Activated T-cell treated with anti-CD3 and anti-CD28 coated beads, Interleukin-2, amount 50 U/mL, for 1 hour (primary cell): ENCODE data around the gene SLC22A15.
A peak's percentile ranks its signal among the peaks of the same experiment; 100 is the strongest.
"Not testable (repeated sequence)": the region's sequence is repeated elsewhere in the genome, so short reads cannot be mapped to it uniquely, and the experiment has no call there.

Experiments used
- DNase-seq: peaks from one replicate; pipeline ENCODE4 v3.0.0-alpha.2; 2020

SLC22A15 gene

DNA sequence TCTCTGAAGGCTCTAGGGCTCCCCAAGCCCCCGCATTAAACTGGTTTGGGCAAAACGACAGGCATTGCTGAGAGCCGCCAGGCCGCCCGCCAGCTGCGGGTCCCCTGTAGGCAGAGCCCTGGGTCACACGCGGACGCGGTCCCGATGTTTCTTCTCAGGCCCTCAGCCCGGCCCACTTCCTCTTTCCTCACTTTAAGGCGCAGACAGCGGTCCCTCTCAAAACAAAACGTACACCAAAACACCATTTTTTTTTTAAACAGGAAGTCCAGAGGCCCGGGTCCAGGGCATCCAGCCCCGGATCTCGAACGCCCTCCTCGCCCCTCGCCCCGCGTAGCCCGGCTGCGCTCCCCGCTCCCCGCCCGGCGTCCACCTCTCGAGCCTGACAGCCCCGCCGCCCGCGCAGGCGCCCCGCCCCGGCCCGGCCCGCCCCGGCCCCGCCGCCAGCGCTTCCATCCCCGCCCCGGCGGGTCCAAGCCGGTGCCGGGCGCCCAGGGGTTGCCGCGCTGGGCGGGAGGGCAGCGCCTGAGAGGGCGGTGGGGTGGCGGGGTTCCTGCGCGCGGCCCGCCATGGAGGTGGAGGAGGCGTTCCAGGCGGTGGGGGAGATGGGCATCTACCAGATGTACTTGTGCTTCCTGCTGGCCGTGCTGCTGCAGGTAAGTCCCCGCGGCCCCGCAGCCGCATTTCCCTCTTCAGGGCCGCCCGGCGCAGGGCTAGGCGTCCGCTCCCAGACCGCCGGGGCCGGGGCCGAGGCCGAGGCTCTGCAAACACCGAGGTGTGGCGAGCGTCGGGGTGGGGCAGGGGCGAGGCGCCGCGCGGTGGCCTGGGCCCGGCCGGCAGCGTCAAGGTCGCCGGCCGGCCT lies at the start of gene SLC22A15:
TSS of gene SLC22A15 (plus strand) at position 452 of the 859 bp plus-strand sequence. CDS start at position 567, 115 bp downstream.
- DNase-seq = peak; percentile 47

DNA sequence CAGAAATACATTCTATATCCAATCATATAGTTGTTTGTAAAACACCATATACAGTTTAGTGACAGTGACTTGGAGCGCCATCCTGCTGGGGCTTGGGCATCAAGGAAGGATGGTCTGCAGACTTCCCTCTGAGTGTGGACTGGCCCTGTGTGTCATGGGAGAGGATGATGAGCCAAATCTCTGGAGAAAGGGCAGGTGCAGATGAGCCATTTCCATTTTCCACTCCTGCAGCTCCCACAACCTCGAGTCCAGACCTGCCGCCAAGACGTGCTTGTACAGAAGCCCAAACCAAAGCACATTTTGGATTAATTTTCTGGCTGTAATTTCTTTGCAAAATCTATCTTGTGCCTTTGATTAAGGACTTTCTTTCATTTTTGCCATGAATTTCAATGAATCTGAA lies 48.3 kb upstream of the SLC22A15 start:
- no peak for DNase-seq

DNA sequence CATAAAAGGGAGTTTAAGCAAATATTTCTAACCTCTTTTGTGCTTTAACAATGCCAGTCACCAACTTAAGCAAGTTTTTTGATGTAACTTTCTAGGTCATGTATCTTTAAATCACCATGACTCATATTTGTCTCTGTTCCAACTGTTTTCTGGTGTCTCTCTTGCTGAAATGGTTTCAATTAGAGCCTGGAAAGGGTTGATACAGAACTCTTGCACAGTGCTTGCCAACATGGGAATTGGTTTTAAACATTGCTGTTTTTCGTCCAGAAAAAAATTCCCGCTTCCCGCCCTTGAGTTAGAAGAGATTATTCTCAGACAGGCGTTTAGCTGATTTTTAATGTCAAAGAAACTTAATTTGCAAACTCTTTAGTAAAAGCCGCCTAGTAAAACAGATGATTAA lies 46.4 kb upstream of the SLC22A15 start:
- no peak for DNase-seq

DNA sequence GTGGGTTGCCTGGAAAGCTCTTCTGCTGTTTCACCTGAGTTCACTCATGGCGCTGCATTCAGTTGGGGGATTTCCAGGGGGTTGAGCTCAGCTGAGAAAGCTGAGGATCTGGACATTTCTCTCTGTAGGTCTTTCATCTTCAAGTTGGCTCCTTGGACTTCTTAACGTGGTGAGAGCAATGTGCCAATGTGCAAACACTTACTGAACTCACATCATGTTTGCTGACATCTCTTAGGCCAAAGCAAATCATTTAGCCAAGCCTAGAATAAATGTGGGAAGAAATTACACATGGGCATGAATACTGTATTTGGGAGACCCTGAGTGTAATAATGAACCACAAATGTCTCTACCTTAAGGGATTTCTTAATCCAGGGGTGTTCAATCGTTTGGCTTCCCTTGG lies 42.7 kb upstream of the SLC22A15 start:
- DNase-seq = no peak

DNA sequence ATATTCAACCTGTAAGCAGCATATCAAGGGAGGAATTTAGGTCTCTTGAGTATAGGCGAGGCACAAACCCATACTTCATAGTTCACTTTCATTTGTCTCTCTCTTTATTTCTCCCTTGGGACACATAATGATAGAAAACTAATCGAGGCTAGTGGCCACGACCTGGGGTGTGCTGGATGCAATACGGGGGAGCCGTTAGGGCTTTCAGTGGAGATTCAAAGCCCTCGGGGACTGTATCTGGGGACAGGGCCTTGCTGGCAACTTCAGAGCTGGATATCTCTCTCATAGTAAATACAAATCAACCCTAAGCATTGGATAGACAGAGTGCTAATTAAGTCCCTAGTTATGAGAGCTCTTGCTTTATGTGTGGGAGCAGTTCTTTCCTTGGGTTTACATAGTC lies 36.9 kb upstream of the SLC22A15 start:
- no peak for DNase-seq

DNA sequence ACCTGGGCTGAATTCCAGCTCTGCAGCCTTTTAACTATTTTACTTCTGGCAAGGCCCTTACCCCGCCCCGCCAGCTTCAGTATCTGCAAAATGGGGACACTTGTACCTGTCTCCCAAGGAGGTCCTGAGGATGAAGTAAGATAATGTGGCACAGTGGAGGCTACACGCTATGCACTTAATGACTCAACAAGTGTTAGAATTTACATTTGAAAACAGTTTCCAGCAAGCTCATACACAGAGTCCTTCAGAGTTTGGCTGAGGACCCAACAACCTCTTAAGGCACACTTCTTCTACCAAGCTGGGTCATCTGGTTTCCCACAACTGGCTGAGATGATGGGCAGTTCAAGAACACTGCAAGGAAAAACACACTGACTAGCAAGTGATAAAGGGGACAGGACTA lies 30.2 kb upstream of the SLC22A15 start:
- no peak for DNase-seq

DNA sequence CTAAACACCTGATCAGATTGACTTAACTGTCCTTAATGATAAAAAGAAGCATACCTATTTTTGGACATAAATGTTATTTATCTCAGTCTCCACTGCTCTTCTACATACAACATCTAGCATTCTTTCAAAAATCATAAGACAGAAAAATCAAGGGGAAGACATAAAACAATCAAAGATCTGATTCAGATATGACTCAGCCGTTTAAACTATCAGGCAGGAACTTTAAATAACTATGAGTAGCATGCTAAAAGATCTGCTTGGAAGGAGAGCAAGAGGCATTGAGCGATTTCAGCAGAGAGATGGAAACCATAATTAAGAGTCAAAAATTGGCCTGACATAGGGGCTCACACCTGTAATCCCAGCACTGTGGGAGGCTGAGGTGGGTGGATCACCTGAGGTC lies 27.2 kb upstream of the SLC22A15 start:
- DNase-seq = no peak

DNA sequence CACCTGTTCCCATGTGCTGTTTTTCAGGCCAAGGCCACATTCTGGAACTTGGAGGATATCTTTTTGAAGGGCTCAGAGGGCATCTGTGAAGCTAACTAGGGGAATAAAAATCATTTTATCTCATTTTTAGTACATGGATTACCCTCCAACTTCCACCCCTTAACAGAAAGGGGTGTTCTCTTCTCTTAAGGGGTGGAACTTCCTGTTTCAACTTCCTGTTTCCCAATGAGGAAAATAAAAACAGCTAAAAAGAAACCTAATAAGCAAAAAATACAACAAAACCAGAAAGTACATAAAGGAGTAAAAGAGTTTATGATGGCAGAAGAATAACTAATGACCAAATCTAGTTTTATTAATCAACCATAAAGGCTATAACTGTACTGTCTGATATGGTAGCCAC lies 24.8 kb upstream of the SLC22A15 start:
- no peak for DNase-seq

DNA sequence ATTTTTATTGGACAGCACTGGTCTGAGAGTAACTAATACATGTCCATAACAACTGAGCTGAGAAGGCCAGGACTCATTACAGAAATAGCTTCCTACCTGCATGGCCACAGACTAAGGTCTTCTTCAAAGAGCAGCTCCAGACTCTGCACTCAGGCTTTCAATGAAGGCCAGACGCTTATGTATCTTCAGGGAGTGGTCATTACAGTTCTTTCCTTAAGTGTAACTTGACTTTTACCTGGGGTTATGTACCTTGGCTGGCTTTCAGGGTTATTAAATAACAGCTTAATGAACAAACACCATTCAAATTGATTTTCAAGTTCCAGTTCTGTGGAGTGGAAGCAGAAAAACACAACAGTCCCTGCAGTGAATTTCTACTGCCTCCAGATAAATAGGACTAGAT lies 23.8 kb upstream of the SLC22A15 start:
- no peak for DNase-seq

DNA sequence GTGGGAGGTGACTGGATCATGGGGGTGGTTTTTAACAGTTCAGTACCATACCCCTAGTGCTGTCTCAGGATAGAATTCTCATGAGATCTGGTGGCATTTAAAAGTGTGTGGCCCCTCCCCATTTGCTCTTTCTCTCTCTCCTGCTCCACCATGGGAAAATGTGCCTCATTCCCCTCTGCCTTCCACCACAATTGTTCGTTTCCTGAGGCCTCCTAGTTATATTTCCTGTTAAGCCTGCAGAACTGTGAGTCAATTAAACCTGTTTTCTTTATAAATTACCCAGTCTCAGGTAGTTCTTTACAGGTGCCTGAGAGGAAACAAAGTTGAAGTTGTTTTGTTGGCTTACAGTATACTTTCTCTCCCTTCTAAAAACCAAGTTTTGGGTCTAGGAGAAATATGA lies 23.1 kb upstream of the SLC22A15 start:
- DNase-seq = no peak

DNA sequence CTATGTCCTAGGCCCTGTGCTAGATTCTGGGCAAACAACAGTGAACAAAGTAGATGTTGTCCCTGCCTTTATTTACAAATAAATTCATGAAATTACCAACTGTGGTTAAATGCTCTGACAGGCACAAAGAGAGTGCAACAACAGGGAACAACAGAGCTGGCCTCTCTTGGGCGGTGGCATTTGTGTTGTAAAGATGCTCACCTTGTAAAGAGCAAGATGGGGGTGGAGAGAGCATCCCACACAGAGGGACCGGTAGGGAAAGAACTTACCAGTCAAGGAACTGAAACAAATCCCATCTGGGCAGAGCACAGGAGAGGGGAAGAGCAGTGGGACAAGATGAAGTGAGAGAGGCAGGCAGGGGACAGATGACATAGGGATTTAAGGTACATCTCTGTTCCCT lies 21.6 kb upstream of the SLC22A15 start:
- no peak for DNase-seq

DNA sequence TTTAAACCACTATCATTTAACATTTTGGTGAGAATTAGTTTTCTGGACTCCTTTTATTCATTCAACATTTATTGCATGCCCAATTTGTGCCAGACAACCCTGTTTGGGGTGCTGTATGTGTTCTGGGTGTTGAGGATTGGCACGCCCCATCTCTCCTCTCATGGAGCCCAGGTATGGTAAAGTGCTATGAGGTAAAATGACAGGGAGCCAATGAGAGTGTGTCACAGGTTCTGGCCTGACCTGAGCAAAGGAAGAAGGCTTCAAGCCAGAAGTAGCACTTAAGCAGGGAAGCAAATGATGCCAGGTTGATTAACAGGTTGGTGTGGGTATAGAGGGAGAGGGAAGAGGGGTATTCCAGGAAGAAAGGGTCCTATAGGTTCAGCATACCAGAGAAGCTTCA lies 21.1 kb upstream of the SLC22A15 start:
- DNase-seq = no peak

DNA sequence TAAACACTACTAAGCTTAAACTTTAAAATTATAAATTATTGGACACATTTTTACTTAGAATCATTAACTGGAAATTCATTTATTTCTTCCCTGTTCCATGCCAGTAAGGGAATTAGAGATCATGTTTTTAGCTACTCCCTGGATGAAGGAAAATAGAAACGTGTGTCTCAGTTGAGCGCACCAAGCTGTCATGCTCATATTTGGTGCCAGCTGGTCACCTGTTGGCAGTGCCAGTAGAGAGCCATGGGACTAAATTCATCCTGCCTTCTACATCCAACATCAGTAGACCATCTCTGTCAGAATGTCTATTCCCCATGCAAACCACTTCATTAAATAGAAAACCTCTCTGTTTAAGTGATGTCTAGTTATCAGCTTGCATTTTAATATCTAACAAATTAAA lies 17.4 kb upstream of the SLC22A15 start:
- DNase-seq = no peak

DNA sequence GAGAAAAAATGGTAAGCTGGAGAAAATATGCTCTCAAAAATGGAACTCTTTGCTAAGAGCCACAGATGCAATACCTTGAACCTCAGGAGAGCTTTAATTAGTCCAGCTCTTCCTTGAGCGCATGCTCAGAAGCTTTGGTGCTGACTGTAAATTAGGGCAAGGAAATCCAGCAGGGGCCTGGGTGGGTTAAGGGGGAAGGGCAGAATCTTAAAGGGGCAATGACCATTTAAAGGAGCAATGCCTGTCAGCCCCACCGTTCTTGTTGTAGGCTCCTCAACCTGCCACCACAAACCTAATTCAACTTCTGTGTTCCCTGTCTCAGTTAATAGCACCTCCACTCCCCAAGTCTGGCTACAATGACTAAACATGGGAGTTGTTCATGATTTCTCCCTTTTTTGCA lies 6.8 kb upstream of the SLC22A15 start:
- no peak for DNase-seq

DNA sequence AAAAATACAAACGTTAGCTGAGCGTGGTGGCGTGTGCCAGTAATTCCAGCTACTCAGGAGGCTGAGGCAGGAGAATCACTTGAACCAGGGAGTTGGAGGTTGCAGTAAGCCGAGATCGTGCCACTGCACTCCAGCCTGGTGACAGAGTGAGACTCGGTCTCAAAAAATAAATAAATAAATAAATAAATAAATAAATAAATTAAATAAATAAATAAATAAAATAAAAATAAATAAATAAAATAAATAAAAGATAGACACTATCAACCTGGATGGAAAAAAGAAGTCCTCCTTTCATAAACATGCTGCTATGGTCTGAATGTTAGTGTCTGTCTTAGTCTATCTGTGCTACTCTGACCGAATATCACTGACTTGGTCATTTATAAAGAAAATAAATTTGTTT lies 4.5 kb upstream of the SLC22A15 start:
- not testable (repeated sequence) for DNase-seq

DNA sequence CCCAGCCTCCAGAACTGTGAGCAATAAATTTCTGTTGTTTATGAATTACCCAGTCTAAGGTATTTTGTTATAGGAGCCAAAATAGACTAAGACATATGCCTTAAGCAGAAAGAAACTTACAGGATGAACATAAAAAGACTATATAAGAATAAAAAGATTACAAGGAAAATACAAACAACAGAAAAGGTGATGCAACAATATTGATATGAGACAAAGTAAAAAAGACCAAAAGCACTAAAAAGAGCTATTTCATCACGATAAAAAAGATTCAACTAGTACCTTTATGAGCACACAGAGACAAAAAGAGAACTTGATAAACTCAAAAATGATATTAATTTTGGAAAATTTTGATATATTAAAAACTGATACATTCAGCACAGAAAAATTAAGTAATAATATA lies 3.2 kb upstream of the SLC22A15 start:
- DNase-seq = no peak

DNA sequence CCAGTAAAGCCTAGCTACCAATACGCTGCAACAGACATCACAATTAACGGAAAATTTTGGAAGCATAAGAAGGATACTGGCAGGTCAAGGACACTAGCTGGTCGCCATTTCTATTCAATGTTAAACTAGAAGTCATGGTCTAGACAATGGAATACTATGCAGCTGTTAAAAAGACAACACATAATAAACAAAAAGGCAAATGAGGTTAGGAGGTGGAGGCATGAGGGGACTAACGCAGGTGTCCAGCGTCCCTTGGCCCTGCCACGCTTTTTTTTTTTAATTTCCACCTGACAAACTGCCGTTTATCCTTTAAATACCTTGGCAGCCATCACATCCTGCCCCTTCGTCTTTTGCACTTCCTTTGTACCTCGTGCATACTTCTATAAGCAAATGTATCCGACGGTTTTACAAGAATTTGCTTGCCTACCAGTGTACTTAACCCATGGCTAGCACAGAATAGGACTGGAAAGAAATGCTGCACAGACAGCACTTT lies 698 bp upstream of the SLC22A15 start:
- DNase-seq = no peak

DNA sequence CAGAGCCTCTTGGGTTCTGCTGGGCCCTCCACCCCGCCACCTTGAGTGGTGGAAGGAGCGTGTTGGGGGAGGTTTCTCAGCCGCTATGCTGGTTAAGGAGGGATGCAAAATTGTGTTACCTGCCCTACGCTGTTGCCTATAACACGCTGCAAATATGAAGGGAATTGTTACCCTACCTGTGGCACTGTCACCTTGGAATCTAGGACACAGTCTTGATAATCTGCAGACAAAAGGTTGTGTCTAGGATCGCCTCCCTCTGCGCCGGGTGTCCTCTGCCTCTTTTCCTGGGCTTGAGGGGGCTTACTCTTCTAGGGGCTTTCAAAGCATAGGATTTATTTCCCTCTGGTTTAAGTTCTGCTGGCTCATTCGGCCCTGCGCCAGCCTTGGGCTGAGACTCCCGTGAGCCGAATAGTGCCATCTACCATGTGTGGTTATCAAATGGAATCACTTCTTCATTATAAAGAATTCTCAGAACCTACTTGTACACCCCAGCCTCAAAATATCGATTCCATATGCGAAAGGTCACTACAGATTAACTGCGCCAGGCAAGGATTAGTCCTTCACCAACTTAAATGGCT lies 697 bp downstream of the SLC22A15 start:
- no peak for DNase-seq

DNA sequence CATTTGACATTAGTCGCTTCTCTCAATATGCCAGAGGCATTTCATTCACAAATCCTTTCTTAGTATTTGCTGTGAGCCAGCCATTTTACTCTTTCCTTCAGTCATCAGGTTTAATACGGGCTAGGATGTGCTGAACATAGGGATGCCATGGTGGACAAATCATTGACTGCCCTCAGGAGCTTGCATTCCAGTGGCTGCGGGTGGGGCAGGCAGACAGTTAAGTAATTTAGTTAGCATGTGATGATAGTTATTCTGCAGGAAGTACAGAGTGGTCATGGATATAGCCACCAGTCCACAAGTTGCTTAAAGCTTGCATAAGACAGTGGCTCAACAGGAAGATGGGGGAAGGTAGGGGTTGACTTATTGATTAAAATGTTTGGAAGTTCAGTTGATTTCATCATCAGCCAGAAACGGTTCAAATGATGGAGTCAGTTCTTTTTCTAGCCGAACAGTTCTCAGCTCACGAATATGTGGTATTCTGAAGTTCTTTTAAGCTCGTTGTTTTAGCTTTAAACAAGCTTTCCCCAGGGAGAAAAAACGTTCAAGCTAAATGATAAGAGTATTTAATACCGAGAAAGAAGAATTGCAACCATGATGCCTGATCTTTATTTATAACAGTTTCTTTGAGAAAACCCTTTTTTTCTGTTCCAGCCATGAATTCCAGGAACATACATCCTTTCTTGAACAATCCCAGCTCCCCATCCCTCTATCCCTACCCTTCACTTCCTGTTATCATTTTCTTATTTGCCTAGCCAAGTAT lies 1.4 kb downstream of the SLC22A15 start:
- DNase-seq = no peak

DNA sequence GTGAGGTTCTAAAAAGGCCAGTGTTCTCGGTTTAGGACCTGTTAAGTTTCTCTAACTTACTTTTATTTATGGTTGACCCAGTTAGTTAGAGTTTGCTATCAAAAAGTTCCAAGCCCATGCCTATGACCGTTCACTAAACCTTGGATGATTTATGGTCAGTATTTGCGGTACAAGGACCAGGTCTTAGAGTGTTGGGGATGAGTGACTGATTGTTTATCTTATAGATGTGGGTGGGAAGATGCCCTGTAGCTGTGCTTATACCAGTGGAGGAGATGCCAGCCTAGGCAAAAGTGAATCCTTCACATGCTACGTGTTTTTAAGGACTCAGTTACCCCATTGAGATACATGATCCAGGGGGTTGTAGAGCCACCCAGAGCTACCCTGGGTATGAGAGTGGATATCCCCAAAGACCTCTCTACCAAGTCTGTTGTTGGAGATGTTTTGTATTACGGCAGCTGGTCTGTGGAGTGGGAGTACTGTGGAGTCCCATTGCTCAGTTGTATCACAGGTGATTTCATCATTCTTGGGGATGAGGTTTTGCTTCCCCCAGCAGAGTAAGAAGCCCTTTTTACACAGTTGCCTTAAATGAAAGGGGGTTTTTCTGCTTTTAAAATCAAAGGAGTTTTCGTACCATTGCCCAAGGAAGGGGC lies 2.1 kb downstream of the SLC22A15 start:
- no peak for DNase-seq

DNA sequence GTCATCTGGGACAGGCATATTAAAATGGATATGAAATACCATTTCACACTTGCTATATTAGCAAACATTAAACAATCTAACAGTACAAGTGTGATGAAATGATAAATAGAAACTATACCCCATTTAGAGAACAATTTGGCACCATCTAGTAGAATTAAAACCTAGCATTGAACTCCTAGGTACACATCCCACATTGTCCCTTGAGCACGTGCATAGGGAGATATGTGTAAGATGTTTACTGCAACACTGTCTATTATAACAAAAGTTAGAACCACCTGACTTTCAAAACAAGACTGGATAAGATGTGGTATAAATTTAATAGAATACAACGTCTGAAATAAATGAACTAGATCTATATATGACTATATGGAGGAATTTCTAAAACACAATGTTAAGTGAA lies 3.8 kb downstream of the SLC22A15 start:
- DNase-seq = no peak

DNA sequence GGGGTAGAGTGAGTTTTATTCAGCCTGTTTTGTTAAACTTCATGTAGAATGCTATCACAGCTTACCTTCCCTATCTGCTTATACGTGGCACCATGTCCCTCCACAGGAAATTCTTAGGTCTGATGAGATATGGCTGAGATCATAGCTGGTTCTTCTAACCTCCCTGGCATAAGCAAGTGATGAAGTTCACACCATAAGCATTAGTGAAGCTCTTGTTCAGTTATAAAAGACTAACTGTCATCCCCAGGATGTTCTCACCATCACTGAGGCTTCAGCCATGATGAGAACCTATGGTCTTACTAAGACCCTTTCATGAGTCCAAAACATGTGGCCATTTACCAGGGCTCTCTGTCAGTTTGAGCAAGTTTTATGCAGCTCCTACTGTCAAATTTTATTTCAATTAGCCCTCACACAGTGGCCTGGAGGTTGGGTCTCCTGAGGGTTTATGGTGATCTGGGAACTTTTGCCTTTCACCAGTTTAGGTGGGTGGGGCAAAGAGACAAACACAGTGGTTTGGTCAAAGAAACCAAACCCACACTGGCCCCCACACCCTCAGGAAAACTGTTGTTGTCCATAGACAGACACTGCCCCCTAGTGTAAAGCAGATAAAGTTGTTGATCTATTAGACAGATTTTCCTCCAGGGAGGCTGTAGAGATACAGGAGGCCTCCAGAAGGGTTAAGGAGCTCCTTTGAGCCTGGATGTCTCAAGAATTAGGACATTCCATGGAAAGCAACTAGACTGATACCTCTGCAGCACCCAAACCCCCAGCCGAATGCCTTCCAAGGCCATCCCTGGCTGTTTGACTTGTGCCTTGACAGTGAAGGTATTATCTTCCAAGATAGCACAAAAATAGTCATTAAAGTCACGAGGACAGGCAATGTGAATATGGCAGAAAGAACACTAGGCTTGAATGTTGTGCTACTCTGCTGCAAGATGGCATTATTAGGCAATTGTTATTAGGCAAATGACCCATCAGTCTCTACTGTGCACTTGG lies 5.0 kb downstream of the SLC22A15 start:
- DNase-seq = no peak
